ENCODE results near the gene WNK4. TPM values are rescaled to one million over a fixed set of nuclear protein-coding genes. Genes with fewer than 3 reads are reported as not detected.

WNK4 gene
- total RNA-seq, 1 experiment from 2014 or later = 1.5 TPM

GRCh38 chr17:42819939-42820535 is 39.6 kb downstream of the WNK4 start:
- ChIA-PET CTCF (interaction anchor here (0.6 to 3.0 kb wide), 28 partner anchors 10 to 811 kb away, joined by 3 to 12 read pairs (median 4); partner anchors contain the start of genes AOC2, CNTD1, COA3 and PSMC3IP), POLR2A (no interaction called here)
- ATAC-seq (peak; percentile 39), DNase-seq (ENCODE audit: low spot score) (peak; percentile 84)
- Mint-ChIP-seq H3K27ac (peak overlapping the region; percentile 71), H3K4me3 (no peak overlapping the region), H3K36me3 (peaks cover 49% of the 10 kb centered on the region), H3K9me3 (no peaks in the 10 kb centered on the region), H3K4me1 (peaks cover 7% of the 10 kb centered on the region), H3K27me3 (ENCODE audit: low read depth) (no peaks in the 10 kb centered on the region)
- no peak for TF ChIP-seq CREM (CRISPR knock-in tag; IDR thresholded peaks at IDR 0.05)
- TF ChIP-seq, protein P1, sequence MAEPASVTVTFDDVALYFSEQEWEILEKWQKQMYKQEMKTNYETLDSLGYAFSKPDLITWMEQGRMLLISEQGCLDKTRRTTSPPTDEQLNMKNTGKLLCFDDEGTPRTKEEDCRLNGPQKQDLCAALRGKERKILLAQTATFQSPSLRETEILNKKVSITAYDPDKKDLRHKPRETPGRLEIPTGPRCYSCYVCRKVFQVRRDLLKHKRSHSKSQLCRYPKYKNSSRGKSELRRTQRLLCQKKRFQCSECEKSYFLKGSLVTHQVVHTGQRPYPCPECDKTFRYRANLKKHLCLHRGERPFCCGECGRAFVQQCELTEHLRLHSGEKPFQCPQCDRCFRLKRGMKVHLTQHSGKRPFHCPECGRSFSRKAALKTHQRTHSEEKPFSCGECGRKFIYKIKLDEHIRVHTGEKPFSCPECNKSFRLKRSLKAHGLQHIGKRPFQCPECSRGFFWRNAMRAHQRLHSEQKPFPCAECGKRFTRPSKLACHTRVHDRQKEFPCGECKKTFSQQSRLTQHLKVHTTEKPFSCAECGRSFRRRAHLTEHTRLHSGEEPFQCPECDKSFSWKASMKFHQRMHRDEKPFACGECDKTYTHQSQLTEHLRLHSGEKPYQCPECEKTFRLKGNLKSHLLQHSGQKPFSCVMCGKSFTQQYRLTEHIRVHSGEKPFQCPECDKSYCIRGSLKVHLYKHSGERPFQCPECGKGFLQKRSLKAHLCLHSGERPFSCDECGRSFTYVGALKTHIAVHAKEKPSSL (CRISPR knock-in tag; conservative IDR thresholded peaks at IDR 0.05) = no peak
- TF ChIP-seq, protein P2, sequence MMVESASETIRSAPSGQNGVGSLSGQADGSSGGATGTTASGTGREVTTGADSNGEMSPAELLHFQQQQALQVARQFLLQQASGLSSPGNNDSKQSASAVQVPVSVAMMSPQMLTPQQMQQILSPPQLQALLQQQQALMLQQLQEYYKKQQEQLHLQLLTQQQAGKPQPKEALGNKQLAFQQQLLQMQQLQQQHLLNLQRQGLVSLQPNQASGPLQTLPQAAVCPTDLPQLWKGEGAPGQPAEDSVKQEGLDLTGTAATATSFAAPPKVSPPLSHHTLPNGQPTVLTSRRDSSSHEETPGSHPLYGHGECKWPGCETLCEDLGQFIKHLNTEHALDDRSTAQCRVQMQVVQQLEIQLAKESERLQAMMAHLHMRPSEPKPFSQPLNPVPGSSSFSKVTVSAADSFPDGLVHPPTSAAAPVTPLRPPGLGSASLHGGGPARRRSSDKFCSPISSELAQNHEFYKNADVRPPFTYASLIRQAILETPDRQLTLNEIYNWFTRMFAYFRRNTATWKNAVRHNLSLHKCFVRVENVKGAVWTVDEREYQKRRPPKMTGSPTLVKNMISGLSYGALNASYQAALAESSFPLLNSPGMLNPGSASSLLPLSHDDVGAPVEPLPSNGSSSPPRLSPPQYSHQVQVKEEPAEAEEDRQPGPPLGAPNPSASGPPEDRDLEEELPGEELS (CRISPR knock-in tag; IDR thresholded peaks at IDR 0.05) = no peak
- TF ChIP-seq MLX (CRISPR knock-in tag; IDR thresholded peaks at IDR 0.05) = no peak
- TF ChIP-seq, protein P3, sequence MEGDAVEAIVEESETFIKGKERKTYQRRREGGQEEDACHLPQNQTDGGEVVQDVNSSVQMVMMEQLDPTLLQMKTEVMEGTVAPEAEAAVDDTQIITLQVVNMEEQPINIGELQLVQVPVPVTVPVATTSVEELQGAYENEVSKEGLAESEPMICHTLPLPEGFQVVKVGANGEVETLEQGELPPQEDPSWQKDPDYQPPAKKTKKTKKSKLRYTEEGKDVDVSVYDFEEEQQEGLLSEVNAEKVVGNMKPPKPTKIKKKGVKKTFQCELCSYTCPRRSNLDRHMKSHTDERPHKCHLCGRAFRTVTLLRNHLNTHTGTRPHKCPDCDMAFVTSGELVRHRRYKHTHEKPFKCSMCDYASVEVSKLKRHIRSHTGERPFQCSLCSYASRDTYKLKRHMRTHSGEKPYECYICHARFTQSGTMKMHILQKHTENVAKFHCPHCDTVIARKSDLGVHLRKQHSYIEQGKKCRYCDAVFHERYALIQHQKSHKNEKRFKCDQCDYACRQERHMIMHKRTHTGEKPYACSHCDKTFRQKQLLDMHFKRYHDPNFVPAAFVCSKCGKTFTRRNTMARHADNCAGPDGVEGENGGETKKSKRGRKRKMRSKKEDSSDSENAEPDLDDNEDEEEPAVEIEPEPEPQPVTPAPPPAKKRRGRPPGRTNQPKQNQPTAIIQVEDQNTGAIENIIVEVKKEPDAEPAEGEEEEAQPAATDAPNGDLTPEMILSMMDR (IDR thresholded peaks at IDR 0.05) = peak; percentile 72

- no peaks in the 10 kb centered on the region for H3K9me3 Mint-ChIP-seq
- ChIA-PET POLR2A (no interaction called here), CTCF (interaction anchor here (1.7 to 3.0 kb wide), 2 partner anchors 57 to 243 kb away, joined by 4 to 12 read pairs; partner anchors contain the start of gene PSMC3IP)
- no peak overlapping the region; the same call in 1 of the 2 replicates for H3K4me3 Mint-ChIP-seq
- DNase-seq (ENCODE audit: low spot score) (no peak), ATAC-seq (no peak)
- H3K27ac Mint-ChIP-seq = no peak overlapping the region
- peaks cover 39% of the 10 kb centered on the region for H3K36me3 Mint-ChIP-seq
- no peaks in the 10 kb centered on the region for H3K27me3 Mint-ChIP-seq (ENCODE audit: low read depth)
- TF ChIP-seq TP53 (CRISPR knock-in tag; IDR thresholded peaks at IDR 0.05) (no peak), NR1H2 (CRISPR knock-in tag; IDR thresholded peaks at IDR 0.05) (no peak), MXD4 (CRISPR knock-in tag; IDR thresholded peaks at IDR 0.05; ENCODE audit: borderline replicate concordance) (no peak), ZNF512 (CRISPR knock-in tag; IDR thresholded peaks at IDR 0.05; ENCODE audit: borderline replicate concordance) (no peak), ESRRA (CRISPR knock-in tag; IDR thresholded peaks at IDR 0.05; ENCODE audit: borderline replicate concordance) (no peak), PREB (CRISPR knock-in tag; IDR thresholded peaks at IDR 0.05; ENCODE audit: borderline replicate concordance) (no peak), GRHL2 (CRISPR knock-in tag; IDR thresholded peaks at IDR 0.05; ENCODE audit: insufficient replicate concordance, severe bottlenecking) (no peak), ZBTB43 (CRISPR knock-in tag; IDR thresholded peaks at IDR 0.05) (no peak)
- TF ChIP-seq, protein P4, sequence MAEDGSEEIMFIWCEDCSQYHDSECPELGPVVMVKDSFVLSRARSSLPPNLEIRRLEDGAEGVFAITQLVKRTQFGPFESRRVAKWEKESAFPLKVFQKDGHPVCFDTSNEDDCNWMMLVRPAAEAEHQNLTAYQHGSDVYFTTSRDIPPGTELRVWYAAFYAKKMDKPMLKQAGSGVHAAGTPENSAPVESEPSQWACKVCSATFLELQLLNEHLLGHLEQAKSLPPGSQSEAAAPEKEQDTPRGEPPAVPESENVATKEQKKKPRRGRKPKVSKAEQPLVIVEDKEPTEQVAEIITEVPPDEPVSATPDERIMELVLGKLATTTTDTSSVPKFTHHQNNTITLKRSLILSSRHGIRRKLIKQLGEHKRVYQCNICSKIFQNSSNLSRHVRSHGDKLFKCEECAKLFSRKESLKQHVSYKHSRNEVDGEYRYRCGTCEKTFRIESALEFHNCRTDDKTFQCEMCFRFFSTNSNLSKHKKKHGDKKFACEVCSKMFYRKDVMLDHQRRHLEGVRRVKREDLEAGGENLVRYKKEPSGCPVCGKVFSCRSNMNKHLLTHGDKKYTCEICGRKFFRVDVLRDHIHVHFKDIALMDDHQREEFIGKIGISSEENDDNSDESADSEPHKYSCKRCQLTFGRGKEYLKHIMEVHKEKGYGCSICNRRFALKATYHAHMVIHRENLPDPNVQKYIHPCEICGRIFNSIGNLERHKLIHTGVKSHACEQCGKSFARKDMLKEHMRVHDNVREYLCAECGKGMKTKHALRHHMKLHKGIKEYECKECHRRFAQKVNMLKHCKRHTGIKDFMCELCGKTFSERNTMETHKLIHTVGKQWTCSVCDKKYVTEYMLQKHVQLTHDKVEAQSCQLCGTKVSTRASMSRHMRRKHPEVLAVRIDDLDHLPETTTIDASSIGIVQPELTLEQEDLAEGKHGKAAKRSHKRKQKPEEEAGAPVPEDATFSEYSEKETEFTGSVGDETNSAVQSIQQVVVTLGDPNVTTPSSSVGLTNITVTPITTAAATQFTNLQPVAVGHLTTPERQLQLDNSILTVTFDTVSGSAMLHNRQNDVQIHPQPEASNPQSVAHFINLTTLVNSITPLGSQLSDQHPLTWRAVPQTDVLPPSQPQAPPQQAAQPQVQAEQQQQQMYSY (CRISPR knock-in tag; IDR thresholded peaks at IDR 0.05) = no peak
- TF ChIP-seq, protein P5, sequence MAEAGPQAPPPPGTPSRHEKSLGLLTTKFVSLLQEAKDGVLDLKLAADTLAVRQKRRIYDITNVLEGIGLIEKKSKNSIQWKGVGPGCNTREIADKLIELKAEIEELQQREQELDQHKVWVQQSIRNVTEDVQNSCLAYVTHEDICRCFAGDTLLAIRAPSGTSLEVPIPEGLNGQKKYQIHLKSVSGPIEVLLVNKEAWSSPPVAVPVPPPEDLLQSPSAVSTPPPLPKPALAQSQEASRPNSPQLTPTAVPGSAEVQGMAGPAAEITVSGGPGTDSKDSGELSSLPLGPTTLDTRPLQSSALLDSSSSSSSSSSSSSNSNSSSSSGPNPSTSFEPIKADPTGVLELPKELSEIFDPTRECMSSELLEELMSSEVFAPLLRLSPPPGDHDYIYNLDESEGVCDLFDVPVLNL (CRISPR knock-in tag; IDR thresholded peaks at IDR 0.05; ENCODE audit: borderline replicate concordance, low read depth) = no peak
- H3K4me1 Mint-ChIP-seq = peaks cover 7% of the 10 kb centered on the region
These were observed 40.8 kb downstream of the WNK4 start for GRCh38 chr17:42821176-42821575.
